Muscle layer of duodenum (tissue), 2 donors: ENCODE measurements around the gene FBXL7.

Source experiments
- H3K27ac ChIP-seq: one replicate; pipeline ENCODE4 v1.7.0; 2013; ENCODE audit warnings: mild to moderate bottlenecking, low read length
- H3K27me3 ChIP-seq: one replicate; pipeline ENCODE4 v1.7.0; 2013; ENCODE audit warnings: low read depth, mild to moderate bottlenecking, control low read depth, low read length
- H3K36me3 ChIP-seq, 2 donors: one replicate each; pipeline ENCODE4 v1.7.0; 2013; ENCODE audit warnings: low read length in 2 of 2, control low read depth in 1 of 2, mild to moderate bottlenecking in 1 of 2; ENCODE audit not compliant: insufficient read depth in 2 of 2, control insufficient read depth in 1 of 2
- H3K4me1 ChIP-seq, 2 donors: one replicate each; pipeline ENCODE4 v1.7.0; 2013; ENCODE audit warnings: low read length in 2 of 2, mild to moderate bottlenecking in 2 of 2, control low read depth in 1 of 2, moderate library complexity in 1 of 2; ENCODE audit not compliant: insufficient read depth in 2 of 2, control insufficient read depth in 1 of 2
- H3K4me3 ChIP-seq, 2 donors: one replicate each; pipeline ENCODE4 v1.7.0; 2013; ENCODE audit warnings: low read length in 2 of 2, low read depth in 1 of 2, mild to moderate bottlenecking in 1 of 2
- H3K9me3 ChIP-seq, 2 donors: one replicate each; pipeline ENCODE4 v1.7.0; 2013; ENCODE audit warnings: low read length in 2 of 2, control low read depth in 1 of 2, mild to moderate bottlenecking in 1 of 2; ENCODE audit not compliant: control insufficient read depth in 1 of 2
- donor health status: healthy.

FBXL7 gene

DNA sequence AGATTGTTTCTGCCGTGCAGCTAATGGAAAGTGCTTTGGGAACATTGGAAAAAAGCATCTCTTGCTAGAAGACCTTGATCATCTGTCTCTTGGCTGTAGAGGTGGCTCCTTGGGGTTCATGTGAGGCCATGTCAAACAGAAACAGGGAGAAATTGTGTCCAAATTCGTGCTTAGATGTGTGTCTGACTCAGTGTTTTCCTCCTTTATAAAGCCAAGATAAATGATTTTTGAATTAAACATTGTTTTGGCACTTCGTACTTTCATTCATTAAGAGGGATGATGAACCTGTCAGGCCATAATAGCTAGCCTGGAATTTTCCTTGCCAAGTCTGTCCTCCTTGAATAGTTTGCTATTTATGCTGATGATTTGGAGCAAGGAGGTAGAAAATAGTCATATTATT, 143.8 kb downstream of the FBXL7 start:
- Histone ChIP-seq H3K9me3 (no peaks in the 10 kb centered on the region), H3K27ac (no peak overlapping the region), H3K4me3 (no peak overlapping the region), H3K36me3 (no peaks in the 10 kb centered on the region), H3K27me3 (no peaks in the 10 kb centered on the region), H3K4me1 (peaks cover 0 to 4% of the 10 kb centered on the region in 2 donors)

DNA sequence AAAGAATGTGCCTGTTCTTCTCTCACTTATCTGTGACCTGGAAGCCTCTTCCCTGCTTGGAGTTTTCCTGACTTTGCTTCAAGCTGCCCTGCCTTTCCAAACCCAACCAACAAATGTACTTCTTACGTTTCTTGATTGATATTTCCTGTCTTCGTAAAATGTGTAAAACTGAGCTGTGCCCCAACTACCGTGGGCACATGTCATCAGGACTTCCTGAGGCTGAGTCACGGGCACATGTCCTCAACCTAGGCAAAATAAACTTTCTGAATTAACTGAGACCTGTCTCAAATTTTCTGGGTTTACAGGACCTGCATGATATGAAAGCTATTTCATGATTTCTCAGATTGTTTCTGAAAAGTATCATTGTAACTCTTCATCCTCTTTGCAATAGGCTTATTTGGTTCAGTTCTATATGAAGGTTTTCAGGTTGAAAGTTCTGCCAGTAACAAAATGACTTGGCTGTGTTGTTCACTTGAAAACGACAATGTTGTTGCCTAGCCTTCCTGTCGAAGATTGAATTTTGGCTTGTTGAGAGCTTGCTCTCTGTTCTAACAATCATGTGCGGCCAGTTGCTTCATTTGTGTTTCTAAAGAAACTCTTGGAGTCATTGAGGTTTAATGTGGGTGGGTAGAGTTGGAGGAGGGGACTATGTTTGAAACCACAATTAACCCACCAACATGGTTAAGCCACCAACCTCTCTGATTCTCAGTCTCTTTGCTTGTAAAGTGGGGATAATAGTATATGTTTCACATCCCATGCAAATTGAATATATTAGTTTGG, 145.6 kb downstream of the FBXL7 start:
- H3K36me3 ChIP-seq = no peaks in the 10 kb centered on the region
- no peak overlapping the region for H3K27ac ChIP-seq
- H3K4me3 ChIP-seq = no peak overlapping the region
- H3K4me1 ChIP-seq = peaks cover 0 to 4% of the 10 kb centered on the region in 2 donors
- no peaks in the 10 kb centered on the region for H3K27me3 ChIP-seq
- H3K9me3 ChIP-seq = no peaks in the 10 kb centered on the region

DNA sequence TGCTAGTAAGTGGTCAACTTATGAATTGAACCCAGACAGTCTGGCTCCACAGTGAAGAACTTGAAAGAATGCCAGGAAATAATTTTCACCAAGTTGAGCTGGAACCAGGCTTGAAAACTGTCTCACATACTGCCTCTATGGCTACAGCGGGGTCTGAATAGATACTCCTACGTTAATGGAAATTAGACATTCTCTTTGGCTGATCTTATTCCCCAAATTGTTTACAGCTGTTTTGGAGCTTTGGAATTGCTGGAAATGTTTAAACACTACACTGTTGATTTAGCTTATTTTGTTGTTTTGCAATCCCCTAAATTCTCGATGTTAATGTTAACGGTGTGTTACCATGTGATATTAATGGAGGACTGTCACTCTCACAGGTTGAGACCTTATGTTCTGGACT, 146.4 kb downstream of the FBXL7 start:
- Histone ChIP-seq H3K36me3 (no peaks in the 10 kb centered on the region), H3K4me1 (peaks cover 0 to 4% of the 10 kb centered on the region in 2 donors), H3K27me3 (no peaks in the 10 kb centered on the region), H3K4me3 (no peak overlapping the region), H3K27ac (no peak overlapping the region), H3K9me3 (no peaks in the 10 kb centered on the region)

DNA sequence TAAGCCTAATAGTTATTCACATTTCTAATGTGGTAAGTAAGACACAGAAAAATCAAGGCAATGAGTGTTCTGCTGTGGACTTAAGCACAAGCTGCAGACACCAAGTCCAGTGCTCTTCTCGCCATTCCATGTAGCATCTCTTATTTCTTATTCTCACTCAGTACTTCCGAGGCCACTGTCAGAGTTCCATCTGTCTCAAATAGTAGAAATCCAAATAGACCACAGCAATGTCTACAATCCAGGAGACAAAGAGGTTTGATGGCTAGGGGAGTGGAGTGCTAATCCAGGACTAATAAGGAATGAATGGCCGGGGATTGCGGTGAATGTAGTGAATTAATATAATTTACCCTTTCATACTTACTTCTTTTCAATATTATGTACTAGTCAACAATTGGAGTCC, 147.3 kb downstream of the FBXL7 start:
- Histone ChIP-seq H3K4me3 (no peak overlapping the region), H3K9me3 (no peaks in the 10 kb centered on the region), H3K27ac (no peak overlapping the region), H3K36me3 (no peaks in the 10 kb centered on the region), H3K4me1 (peaks cover 0 to 4% of the 10 kb centered on the region in 2 donors), H3K27me3 (no peaks in the 10 kb centered on the region)

DNA sequence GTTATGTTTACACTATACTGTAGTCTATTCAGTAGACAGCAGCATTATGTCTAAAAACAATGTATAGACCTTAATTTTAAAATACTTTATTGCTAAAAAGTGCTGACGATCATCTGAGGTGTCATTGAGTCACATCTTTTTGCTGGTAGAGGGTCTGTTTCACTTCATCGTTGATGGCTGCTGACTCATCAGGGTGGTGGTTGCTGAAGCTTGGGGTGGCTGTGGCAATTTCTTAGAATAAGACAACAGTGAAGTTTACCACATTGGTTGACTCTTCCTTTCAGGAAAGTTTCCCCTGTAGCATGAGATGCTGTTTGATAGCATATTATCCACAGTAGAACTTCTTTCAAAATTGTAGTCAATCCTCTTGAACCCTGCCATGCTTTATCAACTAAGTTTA, 150.3 kb downstream of the FBXL7 start:
- no peaks in the 10 kb centered on the region for H3K36me3 ChIP-seq
- H3K4me3 ChIP-seq = no peak overlapping the region
- H3K4me1 ChIP-seq = no peaks in the 10 kb centered on the region
- H3K9me3 ChIP-seq = no peaks in the 10 kb centered on the region
- no peaks in the 10 kb centered on the region for H3K27me3 ChIP-seq
- H3K27ac ChIP-seq = no peak overlapping the region

DNA sequence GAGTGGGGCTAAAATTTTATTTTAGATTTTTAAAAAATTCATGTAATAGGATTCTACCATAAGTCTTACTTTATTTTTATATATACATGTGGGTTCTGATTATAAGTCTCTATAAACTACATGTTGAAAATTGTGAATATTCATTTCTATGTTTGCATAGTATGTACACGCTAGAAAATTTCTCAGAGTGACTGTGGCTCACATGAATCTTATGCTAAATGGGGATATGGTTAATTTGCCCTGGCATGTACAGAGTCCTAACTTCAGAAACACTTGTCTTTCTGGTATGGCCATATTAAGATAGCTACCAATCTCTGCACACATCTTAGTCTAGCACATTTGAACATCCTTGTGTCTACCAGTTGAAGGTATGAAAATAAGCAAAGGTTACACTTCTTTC, 154.8 kb downstream of the FBXL7 start:
- H3K27ac ChIP-seq = no peak overlapping the region
- no peak overlapping the region for H3K4me3 ChIP-seq
- no peaks in the 10 kb centered on the region for H3K36me3 ChIP-seq
- no peaks in the 10 kb centered on the region for H3K4me1 ChIP-seq
- no peaks in the 10 kb centered on the region for H3K9me3 ChIP-seq
- H3K27me3 ChIP-seq = no peaks in the 10 kb centered on the region

DNA sequence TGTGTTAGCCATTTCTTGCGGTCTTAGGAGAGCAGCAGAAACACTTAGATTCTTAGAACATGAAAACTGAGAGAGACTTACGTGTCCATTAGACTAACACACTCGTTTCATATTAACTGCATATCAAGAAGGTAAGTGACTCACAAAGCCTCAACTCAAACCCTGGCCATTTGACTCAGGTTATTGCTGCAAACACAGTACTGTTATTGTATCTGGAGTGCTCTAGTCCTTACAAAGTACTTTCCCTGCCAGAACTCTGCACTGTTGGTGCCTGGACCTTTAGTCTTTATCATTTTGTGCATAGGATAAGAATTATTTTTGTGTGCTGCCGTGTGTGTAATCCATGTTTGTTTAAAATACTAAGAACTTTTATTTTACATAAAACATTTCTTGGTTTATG, 155.7 kb downstream of the FBXL7 start:
- no peaks in the 10 kb centered on the region for H3K9me3 ChIP-seq
- no peaks in the 10 kb centered on the region for H3K36me3 ChIP-seq
- H3K4me3 ChIP-seq = no peak overlapping the region

DNA sequence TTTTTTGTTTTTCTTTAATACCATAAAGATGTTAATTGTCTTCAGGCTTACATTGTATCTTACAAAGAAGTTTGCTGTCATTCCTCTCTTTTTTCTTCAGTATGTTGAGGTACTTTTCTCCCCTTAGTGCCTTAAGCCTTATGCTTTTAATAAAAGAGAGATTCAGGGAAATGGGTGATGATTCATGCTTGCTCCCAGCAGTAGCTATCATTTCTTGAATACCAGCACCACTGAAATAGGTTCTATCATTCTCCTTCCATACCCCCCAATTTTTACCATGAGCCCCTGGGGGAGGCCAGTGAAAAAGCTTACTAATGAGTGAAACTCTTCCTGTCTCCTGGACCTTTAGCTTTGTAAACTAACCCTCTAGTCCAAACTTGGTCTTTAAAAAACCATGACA, 165.0 kb downstream of the FBXL7 start:
- H3K36me3 ChIP-seq = no peaks in the 10 kb centered on the region
- no peak overlapping the region for H3K27ac ChIP-seq
- H3K4me1 ChIP-seq = no peaks in the 10 kb centered on the region
- peaks cover 0 to 11% of the 10 kb centered on the region in 2 donors for H3K9me3 ChIP-seq
- H3K4me3 ChIP-seq = no peak overlapping the region
- H3K27me3 ChIP-seq = no peaks in the 10 kb centered on the region

More for the DNA sequence above, 155.7 kb downstream of the FBXL7 start:
- no peaks in the 10 kb centered on the region for H3K4me1 ChIP-seq
- no peaks in the 10 kb centered on the region for H3K27me3 ChIP-seq
- no peak overlapping the region for H3K27ac ChIP-seq

DNA sequence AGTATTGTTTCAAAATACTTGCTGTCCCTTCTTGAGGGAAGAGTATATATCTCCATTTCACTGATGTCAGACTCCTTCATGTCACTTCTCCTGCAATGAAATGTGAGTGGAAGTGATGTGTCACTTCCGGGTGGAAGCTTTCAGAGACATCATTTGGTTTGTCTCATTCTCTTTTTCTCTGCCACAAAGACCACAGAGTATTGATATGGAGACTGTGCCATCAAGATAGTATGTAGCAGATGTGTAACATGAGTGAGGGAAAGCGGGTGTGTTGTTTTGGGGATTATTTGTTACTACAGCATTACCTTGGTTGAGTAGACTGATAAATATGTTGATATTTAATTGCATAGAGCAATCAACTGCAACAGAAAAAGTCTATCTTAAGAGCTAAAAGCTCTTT, 169.8 kb downstream of the FBXL7 start:
- Histone ChIP-seq H3K4me3 (no peak overlapping the region), H3K27ac (no peak overlapping the region), H3K27me3 (no peaks in the 10 kb centered on the region), H3K9me3 (peaks cover 0 to 3% of the 10 kb centered on the region in 2 donors), H3K36me3 (no peaks in the 10 kb centered on the region), H3K4me1 (peaks cover 0 to 6% of the 10 kb centered on the region in 2 donors)

DNA sequence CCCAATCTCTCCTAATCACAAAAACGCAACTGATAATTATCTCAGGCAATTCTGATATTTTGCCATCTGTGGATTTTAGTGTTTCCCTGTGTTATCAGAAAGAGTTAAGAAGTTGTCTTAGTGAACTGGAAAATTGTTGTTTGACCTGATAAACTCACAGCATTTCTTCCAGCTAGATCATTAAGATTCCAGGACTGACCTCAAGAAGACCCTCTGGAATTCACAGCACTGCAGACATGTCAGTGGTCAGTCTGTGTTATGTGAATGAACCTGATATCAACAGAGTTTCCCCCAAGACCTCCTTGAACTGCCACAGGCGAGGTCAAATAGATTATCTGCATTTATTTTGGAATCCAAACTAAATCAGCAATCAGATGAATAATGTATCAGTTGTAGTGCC, 174.7 kb downstream of the FBXL7 start:
- peaks cover 0 to 6% of the 10 kb centered on the region in 2 donors for H3K4me1 ChIP-seq
- no peak overlapping the region for H3K27ac ChIP-seq
- no peaks in the 10 kb centered on the region for H3K27me3 ChIP-seq
- H3K36me3 ChIP-seq = no peaks in the 10 kb centered on the region
- H3K4me3 ChIP-seq = no peak overlapping the region
- H3K9me3 ChIP-seq = no peaks in the 10 kb centered on the region

DNA sequence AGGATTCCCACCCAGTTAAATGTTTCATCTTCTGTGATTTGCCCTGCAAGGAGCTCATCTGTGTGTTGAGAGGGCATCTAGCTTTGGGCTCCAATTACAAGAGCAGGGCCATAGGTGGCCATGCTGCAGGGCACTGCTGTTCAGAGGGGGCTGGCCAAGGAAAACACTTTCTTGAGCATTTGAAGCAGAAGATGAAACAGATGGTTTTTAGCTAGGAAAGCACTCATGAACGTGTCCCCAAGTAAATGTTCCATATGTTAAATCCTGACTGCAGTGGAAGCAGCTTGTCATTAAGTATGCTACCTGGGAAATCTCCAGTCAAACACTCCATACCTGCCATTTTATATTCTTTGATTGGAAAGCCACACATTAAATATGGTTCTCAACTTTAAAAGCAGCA, 176.6 kb downstream of the FBXL7 start:
- H3K27ac ChIP-seq = no peak overlapping the region
- no peaks in the 10 kb centered on the region for H3K9me3 ChIP-seq
- no peaks in the 10 kb centered on the region for H3K27me3 ChIP-seq
- no peaks in the 10 kb centered on the region for H3K36me3 ChIP-seq
- no peak overlapping the region for H3K4me3 ChIP-seq
- H3K4me1 ChIP-seq = peaks cover 0 to 6% of the 10 kb centered on the region in 2 donors

DNA sequence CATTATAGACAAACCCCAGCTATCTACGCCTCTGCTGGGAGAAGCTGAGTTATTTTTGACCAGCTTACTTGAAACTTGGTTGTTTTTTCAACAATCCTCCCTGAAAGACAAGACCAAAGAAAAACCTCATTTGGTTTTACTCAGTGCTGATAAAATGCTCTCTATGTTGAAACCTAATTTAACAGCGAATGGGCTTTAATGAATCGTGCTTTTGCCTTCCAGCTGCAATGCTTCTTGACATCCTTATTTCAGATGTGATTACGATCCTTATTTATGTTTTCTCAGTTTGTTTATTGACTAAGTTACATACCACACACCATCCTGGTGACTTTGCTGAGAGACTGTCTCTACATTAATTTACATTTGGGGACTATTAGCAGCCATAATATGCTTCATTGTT, 179.2 kb downstream of the FBXL7 start:
- Histone ChIP-seq H3K4me3 (no peak overlapping the region), H3K36me3 (no peaks in the 10 kb centered on the region), H3K27ac (no peak overlapping the region), H3K4me1 (peaks cover 0 to 12% of the 10 kb centered on the region in 2 donors), H3K27me3 (no peaks in the 10 kb centered on the region), H3K9me3 (no peaks in the 10 kb centered on the region)
